BE2C (cell line): Measurements from ENCODE around the gene ANG.

ENCODE experiments used
- DNase-seq: peaks from one replicate; pipeline ENCODE4 v3.0.0-alpha.2; 2020
- H3K27me3 ChIP-seq: fragments of 250-450 bp; sonication (Bioruptor Pico); 2 replicates; pipeline ENCODE4 v1.5.1; 2020; ENCODE audit warnings: mild to moderate bottlenecking
- H3K36me3 ChIP-seq: fragments of 250-450 bp; sonication (Bioruptor Pico); 2 replicates; pipeline ENCODE4 v1.5.1; 2020; ENCODE audit warnings: mild to moderate bottlenecking
- H3K4me1 ChIP-seq: fragments of 250-450 bp; sonication (Bioruptor Pico); 2 replicates; pipeline ENCODE4 v1.5.1; 2020
- H3K4me3 ChIP-seq: 2 replicates; pipeline ENCODE4 v1.5.1; 2011; ENCODE audit warnings: low read depth, low read length
- H3K9me3 ChIP-seq: fragments of 250-450 bp; sonication (Bioruptor Pico); 2 replicates; pipeline ENCODE4 v1.5.1; 2020
- CTCF ChIP-seq: IDR thresholded peaks from 2 replicates; pipeline ENCODE4 v1.5.1; 2012; ENCODE audit warnings: mild to moderate bottlenecking, low read depth, low read length

Gene ANG

GRCh38 chr14:20706657-20707355 is 18.2 kb downstream of the ANG start:
- Histone ChIP-seq H3K4me1 (no peaks in the 10 kb centered on the region), H3K4me3 (no peak overlapping the region), H3K27me3 (peaks cover 37% of the 10 kb centered on the region), H3K9me3 (no peaks in the 10 kb centered on the region), H3K36me3 (no peaks in the 10 kb centered on the region)
- DNase-seq = no peak
- no peak for TF ChIP-seq CTCF

- Histone ChIP-seq H3K4me1 (no peaks in the 10 kb centered on the region), H3K4me3 (no peak overlapping the region), H3K27me3 (peaks cover 36% of the 10 kb centered on the region), H3K9me3 (no peaks in the 10 kb centered on the region), H3K36me3 (no peaks in the 10 kb centered on the region)
- no peak for DNase-seq
- no peak for TF ChIP-seq CTCF
Observed at GRCh38 chr14:20707622-20708021, 19.1 kb downstream of the ANG start.

- TF ChIP-seq CTCF = no peak
- Histone ChIP-seq H3K27me3 (peaks cover 33% of the 10 kb centered on the region), H3K36me3 (no peaks in the 10 kb centered on the region), H3K9me3 (no peaks in the 10 kb centered on the region), H3K4me1 (no peaks in the 10 kb centered on the region), H3K4me3 (no peak overlapping the region)
- no peak for DNase-seq
Observed at GRCh38 chr14:20711261-20711660, 22.7 kb downstream of the ANG start.

- Histone ChIP-seq H3K9me3 (no peaks in the 10 kb centered on the region), H3K4me3 (no peak overlapping the region), H3K36me3 (no peaks in the 10 kb centered on the region), H3K4me1 (no peaks in the 10 kb centered on the region), H3K27me3 (peaks cover 33% of the 10 kb centered on the region)
- no peak for DNase-seq
- TF ChIP-seq CTCF = no peak
Observed at GRCh38 chr14:20711685-20712084, 23.1 kb downstream of the ANG start.

GRCh38 chr14:20712904-20713303 is 24.3 kb downstream of the ANG start:
- H3K4me3 ChIP-seq = no peak overlapping the region
- DNase-seq = no peak

More at GRCh38 chr14:20712904-20713303, 24.3 kb downstream of the ANG start:
- H3K36me3 ChIP-seq = no peaks in the 10 kb centered on the region
- no peaks in the 10 kb centered on the region for H3K4me1 ChIP-seq
- TF ChIP-seq CTCF = no peak
- no peaks in the 10 kb centered on the region for H3K9me3 ChIP-seq
- H3K27me3 ChIP-seq = peaks cover 44% of the 10 kb centered on the region
